ENCODE results near the gene SH2D4B.

The SH2D4B gene

DNA sequence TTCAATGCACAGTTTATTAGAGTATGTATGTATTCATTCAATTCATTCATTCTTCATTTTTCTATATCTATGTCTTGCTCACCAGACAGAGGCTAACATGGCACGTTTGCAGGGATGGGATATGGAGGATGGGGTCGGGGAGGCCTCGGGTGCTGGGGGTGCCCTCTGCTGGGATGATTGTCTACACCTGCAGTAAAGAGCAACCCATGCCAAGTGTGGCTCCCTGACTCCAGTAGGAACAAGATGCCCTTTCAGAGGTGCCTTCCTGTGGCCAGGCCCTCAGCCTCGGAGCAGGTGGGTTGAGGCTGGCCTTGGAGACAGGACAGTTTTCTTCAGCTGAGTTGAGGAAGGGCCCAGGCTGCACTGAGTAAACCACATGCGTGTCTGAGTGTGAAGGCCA lies 157.2 kb downstream of the SH2D4B start:
- no peak for DNase-seq

All from hippocampal formation (tissue), 2 donors.